NCI-H524 (cell line): Measurements from ENCODE around the gene TRIM40.
A peak's percentile ranks its signal among the peaks of the same experiment; 100 is the strongest.

Experiments used
- DNase-seq, 2 experiments: peaks; one replicate each; lab custom pipeline; 2025; lab: John Stamatoyannopoulos, UW

Gene TRIM40, protein sequence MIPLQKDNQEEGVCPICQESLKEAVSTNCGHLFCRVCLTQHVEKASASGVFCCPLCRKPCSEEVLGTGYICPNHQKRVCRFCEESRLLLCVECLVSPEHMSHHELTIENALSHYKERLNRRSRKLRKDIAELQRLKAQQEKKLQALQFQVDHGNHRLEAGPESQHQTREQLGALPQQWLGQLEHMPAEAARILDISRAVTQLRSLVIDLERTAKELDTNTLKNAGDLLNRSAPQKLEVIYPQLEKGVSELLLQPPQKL

DNA sequence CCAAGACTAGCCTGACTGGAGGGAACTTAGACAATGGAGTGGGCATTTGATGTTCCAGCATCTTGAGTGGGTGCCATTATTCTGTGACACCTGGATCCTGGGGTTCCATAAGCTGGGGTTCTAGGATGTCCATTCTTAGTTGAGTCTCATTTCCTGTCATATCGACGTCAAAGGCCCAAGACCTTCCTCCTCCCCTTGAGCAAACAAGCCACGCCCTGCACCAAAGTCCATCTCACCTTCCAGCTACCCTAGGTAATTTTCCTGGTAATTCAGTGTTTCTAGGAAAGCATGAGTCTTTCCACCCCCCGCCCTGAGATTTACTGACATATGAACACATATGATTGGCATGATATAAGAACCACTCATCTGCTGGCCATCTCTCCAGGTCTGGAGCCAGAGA is at the start of gene TRIM40:
Gene TRIM40 (plus strand): TSS at position 384 of the 400 bp plus-strand sequence. CDS start 897 bp downstream, outside the sequence.
- DNase-seq, result no peak

GRCh38 chr6:30087876-30088275 is 48.1 kb upstream of the TRIM40 start:
- DNase-seq, result no peak

GRCh38 chr6:30091577-30092381 is 44.2 kb upstream of the TRIM40 start:
- DNase-seq, result no peak

- no peak for DNase-seq
These were observed 42.9 kb upstream of the TRIM40 start for GRCh38 chr6:30092852-30093543.

- DNase-seq, result no peak
These were observed 41.8 kb upstream of the TRIM40 start for GRCh38 chr6:30093951-30094661.

- DNase-seq, result no peak
These were observed 39.1 kb upstream of the TRIM40 start for GRCh38 chr6:30096829-30097228.

- DNase-seq, result no peak
These were observed 37.8 kb upstream of the TRIM40 start for GRCh38 chr6:30097902-30098768.

DNA sequence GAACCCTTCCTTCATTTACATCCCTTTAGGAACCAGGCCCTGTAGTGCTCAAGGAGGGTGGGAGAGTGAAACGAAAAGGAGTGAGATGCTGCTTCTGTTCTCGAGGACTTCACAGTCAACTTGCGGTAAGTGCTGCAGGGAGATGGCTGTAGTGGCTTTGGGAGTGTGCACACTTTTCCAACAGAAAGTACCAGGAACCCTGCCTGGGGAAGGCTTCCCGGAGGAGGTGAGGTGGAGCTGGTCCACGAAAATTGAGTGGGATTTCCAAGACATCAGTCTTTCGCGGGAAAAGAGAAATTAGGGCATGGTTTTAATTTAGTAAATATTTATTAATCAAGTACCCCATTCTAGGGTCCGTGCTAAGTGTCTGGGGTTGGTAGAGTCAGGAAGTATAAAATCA is 35.8 kb upstream of the TRIM40 start:
- DNase-seq, result no peak

DNA sequence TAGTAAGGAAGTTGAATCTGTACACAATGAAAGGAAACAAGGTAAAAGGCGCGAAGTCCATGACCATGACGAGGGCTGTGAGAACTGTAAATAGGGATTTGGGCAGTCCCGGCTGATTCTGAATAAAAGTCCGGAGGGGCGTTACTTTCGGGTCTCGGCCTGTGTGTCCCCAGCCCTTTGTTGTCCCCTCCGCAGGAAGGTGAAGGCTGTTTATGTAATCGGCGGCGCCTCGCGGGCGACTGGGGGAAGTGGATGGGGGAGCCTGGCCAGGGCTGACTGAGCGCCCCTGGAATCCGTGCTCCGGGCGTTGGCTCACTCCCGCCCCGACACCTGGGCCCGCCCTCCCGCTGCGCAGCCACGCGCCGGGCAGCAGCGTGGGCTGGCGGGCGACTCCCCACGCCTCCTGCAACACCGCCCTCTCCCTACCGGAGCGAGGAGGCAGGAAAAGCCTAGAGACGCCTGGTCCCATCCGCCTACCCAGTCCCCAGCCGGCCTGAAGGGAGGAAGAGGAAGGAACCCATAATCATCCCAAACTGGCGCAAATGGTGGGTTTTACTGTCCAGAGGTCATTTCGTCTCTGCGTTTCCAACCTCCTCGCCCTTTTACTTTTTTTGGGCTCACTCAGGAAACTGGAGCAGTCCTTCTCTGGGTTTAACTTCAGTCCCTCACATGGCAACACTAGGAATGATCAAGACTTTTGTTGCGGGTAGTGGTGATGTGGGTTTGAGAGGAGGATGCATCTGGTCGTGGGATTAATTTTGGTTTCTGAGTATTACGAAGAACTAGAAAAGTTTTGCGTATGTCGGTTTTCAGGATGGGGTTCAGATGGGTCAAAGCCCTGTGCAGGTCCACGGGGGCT is 35.1 kb upstream of the TRIM40 start:
- no peak for DNase-seq

- peak; percentile 39 to 61 for DNase-seq
These were observed 34.2 kb upstream of the TRIM40 start for GRCh38 chr6:30101444-30102413.

- no peak for DNase-seq
These were observed 33.4 kb upstream of the TRIM40 start for GRCh38 chr6:30102414-30102969.

DNA sequence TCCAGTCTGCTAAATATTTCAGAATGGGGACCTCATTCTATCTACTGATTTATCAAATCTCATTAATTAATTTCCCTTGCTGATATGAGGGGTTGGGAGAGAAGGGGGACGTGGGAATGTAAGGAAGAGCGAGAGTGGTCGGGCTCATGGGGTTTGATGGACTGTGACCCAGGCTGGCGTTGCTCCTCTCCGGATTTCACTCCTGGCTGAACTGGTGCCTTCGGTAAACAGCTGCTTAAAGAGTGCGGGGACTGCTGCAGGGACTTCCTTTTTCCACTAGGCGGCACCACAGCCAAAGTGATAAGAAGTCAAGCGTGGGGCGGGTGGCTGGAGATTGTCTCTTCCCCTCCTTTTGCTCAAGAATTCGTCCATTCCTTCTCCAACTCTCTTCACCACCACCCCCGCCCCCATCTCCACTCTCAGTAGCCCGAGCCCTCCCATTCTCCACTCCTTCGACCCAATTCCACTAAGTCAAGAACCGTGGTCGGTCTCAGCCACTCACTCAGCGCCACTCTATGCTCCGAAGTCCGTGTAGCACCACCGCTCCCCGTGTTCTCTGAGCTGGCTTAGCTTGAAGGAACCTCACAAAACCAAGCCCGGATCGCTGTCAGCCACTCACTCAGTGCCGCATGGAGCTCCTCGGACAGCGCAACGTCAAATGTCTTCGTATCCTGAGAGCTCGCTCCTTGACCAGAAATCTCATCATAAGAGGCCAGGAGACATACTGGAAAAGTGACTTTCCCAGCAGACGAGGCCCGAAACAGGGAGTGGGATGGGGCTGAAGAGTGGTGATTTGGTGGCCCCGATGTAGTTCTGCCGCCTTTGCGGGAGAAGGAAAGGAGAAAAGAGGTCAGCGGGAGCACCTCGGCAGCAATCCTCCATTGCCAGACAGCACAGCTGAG is 32.7 kb upstream of the TRIM40 start:
- DNase-seq, result peak; percentile 75 to 83

DNA sequence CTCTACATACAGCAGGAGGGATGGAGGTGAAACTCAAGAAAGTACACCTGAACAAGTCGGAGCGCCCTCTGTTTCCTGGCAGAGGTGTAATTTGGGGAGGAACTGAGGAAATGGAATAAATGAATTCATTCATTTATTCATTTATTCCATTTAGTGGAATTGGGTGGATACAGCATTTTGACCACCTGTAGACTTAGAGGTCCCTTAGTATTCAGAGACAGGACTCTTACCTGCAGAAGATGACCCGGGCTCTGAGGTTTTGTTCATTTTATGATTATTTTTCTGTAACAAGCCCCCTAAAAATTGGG is 32.1 kb upstream of the TRIM40 start:
- DNase-seq, result no peak

- peak in 1 of 2 experiments; percentile 4 for DNase-seq
These were observed 31.3 kb upstream of the TRIM40 start for GRCh38 chr6:30104661-30105060.

DNA sequence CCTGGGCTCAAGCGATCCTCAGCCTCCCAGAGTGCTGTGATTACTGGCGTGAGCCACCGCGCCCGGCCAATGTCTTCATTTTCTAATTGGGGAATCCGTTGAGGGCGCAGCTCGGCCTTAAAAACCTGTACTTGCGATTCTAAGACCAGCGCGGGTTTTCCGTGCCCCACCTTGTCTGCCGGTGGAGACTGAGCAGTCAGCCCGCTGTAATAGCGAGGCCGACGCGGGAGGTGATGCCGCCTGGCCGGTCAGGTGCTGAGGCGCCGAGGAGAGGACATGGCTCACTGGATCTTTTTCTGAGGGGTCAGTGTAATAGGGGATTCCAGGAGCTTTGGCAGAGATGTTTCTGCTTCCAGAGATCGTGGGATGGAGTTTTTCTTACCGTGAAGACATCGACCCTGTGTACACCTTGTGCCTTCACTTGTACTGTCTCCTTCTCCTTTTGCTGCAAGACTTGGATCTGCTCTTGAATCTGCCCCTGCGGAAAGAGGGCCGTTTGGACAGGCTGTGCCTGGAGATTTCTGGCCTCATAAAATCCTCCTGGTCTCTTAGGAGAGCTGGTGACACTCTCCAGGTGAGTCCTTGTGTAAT is 24.6 kb upstream of the TRIM40 start:
- DNase-seq, result no peak

GRCh38 chr6:30112402-30112994 is 23.4 kb upstream of the TRIM40 start:
- DNase-seq, result no peak
